HG03064 (cell line): ENCODE results near the gene HLA-DRB5.
"Not testable (repeated sequence)": the region's sequence is repeated elsewhere in the genome, so short reads cannot be mapped to it uniquely, and the experiment has no call there.

Experiments
- ATAC-seq: cut with Tn5 transposase; IDR thresholded peaks from one replicate; pipeline ENCODE4 v1.9.1; 2021; ENCODE audit warnings: low read depth; ENCODE audit not compliant: unreplicated experiment

HLA-DRB5 gene

GRCh38 chr6:32529697-32530430, at the start of gene HLA-DRB5:
TSS of gene HLA-DRB5 (minus strand) at chr6:32530287. CDS start at chr6:32530224, 63 bp downstream.
- no peak for ATAC-seq

- ATAC-seq: no peak
Measured at GRCh38 chr6:32578962-32579361, 48.9 kb upstream of the HLA-DRB5 start.

- not testable (repeated sequence) for ATAC-seq
Measured at GRCh38 chr6:32577493-32577892, 47.4 kb upstream of the HLA-DRB5 start.

- no peak for ATAC-seq
Measured at GRCh38 chr6:32576250-32576649, 46.2 kb upstream of the HLA-DRB5 start.

GRCh38 chr6:32570363-32570905, 40.3 kb upstream of the HLA-DRB5 start:
- ATAC-seq: no peak

GRCh38 chr6:32568561-32568960, 38.5 kb upstream of the HLA-DRB5 start:
- no peak for ATAC-seq

GRCh38 chr6:32566957-32567356, 36.9 kb upstream of the HLA-DRB5 start:
- no peak for ATAC-seq

- ATAC-seq: no peak
Measured at GRCh38 chr6:32565511-32565910, 35.4 kb upstream of the HLA-DRB5 start.

GRCh38 chr6:32562940-32563339, 32.9 kb upstream of the HLA-DRB5 start:
- no peak for ATAC-seq

GRCh38 chr6:32559747-32560146, 29.7 kb upstream of the HLA-DRB5 start:
- ATAC-seq: no peak

- no peak for ATAC-seq
Measured at GRCh38 chr6:32558426-32559057, 28.5 kb upstream of the HLA-DRB5 start.

GRCh38 chr6:32554116-32554965, 24.3 kb upstream of the HLA-DRB5 start:
- no peak for ATAC-seq

- ATAC-seq: no peak
Measured at GRCh38 chr6:32553037-32553742, 23.1 kb upstream of the HLA-DRB5 start.

GRCh38 chr6:32551410-32551809, 21.3 kb upstream of the HLA-DRB5 start:
- ATAC-seq: no peak

- no peak for ATAC-seq
Measured at GRCh38 chr6:32539839-32540238, 9.8 kb upstream of the HLA-DRB5 start.

- ATAC-seq: not testable (repeated sequence)
Measured at GRCh38 chr6:32530431-32530793, 325 bp upstream of the HLA-DRB5 start.

- ATAC-seq: no peak
Measured at GRCh38 chr6:32522302-32523047, 7.6 kb downstream of the HLA-DRB5 start.

- ATAC-seq: no peak
Measured at GRCh38 chr6:32519910-32520258, 10.2 kb downstream of the HLA-DRB5 start.

- ATAC-seq: no peak
Measured at GRCh38 chr6:32519118-32519909, 10.8 kb downstream of the HLA-DRB5 start.
